Omental fat pad (tissue), 4 donors: ENCODE results near the gene NEK7. TPM values are rescaled to one million over a fixed set of nuclear protein-coding genes. Genes with fewer than 3 reads are reported as not detected.

ENCODE experiments used
- ATAC-seq: fragments of 150-250 bp; one replicate; pipeline ENCODE4 v1.9.1; 2016; ENCODE audit warnings: mild to moderate bottlenecking, moderate library complexity; ENCODE audit not compliant: low FRiP score
- DNase-seq: peaks from one replicate; pipeline ENCODE4 v3.0.0-alpha.2; 2019; ENCODE audit warnings: low spot score
- total RNA-seq, 4 donors: library from RNA; depleted of rRNA; stranded (reverse); fragments of >200 nt; gene quantifications; one replicate each; pipeline ENCODE4 v1.1.0, GENCODE V29; 2016
- TF ChIP-seq, protein P1 (sequence below), 3 donors: fragments of 450-650 bp; IDR thresholded peaks; one replicate each; pipeline ENCODE4 v1.5.1; 2016 to 2017; ENCODE audit warnings: antibody characterized with exemption in 3 of 3, mild to moderate bottlenecking in 3 of 3, moderate library complexity in 2 of 3

Gene NEK7
- total RNA-seq, 4 donors from 2014 or later, result 75.0 to 115 (median 89.9) TPM

DNA sequence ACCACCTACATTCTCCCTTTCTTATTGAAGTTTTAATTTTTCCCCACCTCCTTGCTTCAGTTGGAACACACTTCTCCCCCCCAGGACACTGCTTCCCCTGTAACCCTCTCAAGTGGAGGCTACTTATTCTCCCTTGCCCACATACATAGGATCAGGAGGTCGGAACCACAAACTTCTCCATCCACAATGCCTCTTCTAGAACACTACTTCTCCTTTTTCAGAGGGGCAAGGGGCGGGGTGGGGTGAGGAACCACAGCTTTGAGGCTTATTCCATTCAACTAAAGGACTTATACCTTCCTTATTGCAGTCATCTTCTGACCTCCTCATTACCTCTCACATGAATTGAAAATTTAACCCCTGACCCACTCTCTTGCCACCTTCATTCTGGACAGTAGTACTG is 81.3 kb downstream of the NEK7 start:
- TF ChIP-seq, protein P1, sequence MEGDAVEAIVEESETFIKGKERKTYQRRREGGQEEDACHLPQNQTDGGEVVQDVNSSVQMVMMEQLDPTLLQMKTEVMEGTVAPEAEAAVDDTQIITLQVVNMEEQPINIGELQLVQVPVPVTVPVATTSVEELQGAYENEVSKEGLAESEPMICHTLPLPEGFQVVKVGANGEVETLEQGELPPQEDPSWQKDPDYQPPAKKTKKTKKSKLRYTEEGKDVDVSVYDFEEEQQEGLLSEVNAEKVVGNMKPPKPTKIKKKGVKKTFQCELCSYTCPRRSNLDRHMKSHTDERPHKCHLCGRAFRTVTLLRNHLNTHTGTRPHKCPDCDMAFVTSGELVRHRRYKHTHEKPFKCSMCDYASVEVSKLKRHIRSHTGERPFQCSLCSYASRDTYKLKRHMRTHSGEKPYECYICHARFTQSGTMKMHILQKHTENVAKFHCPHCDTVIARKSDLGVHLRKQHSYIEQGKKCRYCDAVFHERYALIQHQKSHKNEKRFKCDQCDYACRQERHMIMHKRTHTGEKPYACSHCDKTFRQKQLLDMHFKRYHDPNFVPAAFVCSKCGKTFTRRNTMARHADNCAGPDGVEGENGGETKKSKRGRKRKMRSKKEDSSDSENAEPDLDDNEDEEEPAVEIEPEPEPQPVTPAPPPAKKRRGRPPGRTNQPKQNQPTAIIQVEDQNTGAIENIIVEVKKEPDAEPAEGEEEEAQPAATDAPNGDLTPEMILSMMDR (IDR thresholded peaks at IDR 0.05), result no peak
- DNase-seq (no peak), ATAC-seq (no peak)

DNA sequence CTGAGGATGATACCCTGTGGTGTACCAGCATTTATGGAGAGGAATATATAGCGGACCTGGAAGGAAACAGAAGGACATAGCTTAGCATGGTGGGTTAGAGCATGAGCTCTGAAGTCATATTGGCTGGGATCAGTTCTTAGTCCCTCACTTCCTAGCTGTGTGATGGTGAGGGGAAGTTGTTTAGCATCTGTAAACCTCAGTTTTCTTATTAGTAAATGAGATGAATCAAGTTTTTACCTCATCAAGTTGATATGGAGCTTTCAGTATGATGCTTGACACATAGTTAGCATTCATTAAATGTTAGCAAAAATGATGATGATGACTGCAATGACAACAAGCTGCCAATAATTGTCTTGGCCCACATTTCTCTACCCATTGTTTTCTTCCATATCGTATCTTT is 84.8 kb downstream of the NEK7 start:
- no peak for DNase-seq
- ATAC-seq, result no peak
- TF ChIP-seq, protein P1 (IDR thresholded peaks at IDR 0.05), result no peak

DNA sequence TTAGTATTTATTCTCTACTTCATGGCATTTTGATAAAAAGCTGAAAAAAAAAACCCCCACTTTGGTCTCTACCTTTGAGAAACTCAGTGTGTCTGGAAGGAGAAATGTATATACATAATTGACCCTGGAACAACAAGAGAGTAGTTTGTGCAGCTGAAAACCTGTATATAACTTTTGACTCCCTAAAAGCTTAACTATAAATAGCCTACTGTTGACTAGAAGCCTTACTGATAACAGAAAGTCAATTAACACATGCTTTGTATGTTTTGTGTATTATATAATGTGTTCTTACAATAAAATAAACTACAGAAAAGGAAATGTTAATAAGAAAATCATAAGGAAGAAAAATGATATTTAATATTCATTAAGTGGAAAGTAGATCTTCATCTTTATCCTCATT is 88.0 kb downstream of the NEK7 start:
- no peak for ATAC-seq
- TF ChIP-seq, protein P1 (IDR thresholded peaks at IDR 0.05), result no peak
- no peak for DNase-seq

DNA sequence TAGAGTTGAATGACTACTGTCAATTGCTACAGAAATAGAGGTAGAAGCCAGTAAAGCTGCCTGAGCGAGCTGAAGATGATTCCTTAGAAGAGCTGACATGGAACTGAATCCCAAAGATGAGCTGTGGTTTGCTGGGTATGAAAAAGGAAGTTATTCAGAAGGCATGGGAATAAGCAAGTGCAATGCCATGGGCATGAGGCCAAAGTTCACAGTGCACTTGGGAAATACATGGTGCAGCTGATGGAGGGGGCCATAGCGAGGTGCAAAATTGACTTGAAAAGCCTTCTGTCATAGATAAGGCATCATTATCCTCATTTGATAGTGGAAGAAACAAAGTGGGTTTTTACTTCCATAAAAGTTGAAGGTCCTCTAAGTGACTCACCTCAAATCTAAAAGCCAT is 88.6 kb downstream of the NEK7 start:
- TF ChIP-seq, protein P1 (IDR thresholded peaks at IDR 0.05), result no peak
- ATAC-seq (no peak), DNase-seq (no peak)

DNA sequence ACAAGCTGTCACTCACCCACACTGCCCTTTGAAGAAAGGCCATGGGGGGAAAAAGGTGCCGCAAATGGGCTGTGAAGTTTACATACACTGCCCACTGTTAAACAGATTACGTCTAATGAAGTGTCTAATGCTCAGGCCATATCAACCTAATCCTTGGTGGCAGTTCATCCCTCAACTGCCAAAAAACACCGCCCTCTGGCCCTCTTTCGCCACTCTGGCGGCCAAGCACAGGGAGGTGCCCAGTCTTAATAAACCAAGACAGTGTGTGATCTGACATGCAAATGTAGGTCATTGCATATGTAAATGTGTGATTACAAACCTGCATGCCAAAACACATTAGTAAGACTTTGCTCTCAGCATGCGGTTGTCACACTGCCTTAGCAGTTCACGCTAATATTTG is 89.5 kb downstream of the NEK7 start:
- DNase-seq, result no peak
- no peak for ATAC-seq
- TF ChIP-seq, protein P1 (IDR thresholded peaks at IDR 0.05), result no peak

DNA sequence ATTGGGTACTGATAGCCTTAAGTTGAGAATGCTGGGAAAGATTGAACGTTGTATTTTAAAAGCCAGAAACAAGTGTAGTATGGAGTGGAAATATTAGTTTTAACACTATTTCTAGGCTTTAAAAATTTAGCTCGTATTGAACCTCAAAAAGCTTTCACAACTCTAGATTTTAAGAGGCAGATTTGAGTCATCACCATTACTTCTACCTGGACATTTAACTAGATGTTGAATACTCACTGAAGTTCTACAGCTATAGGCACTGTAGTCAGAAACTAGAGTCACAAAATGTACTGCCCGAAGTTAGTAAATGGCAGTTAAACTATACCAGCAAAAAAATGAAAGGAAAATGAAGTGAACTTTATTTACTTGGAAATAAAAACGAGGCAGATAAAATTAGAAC is 96.5 kb downstream of the NEK7 start:
- DNase-seq (no peak), ATAC-seq (peak; percentile 66)
- TF ChIP-seq, protein P1 (IDR thresholded peaks at IDR 0.05), result no peak

DNA sequence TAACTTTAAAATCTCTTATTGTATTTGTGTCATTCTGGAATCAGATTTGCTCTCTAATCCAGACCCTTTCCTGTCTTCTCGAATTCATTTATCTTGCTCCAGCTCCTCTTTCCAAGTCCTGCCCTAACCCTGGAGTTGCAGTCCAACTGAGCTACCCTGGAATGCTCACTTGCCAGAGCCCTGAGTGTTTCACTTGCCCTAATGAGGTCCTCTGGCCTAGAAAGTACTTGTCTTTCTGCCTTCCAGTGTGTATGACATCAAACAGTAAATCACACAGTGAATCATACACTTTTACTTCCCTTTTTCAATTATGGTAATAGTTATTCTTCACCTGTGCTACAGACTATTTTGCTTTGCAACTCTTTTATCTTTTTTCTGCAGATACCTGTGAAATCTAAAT is 96.9 kb downstream of the NEK7 start:
- DNase-seq, result no peak
- TF ChIP-seq, protein P1 (IDR thresholded peaks at IDR 0.05), result no peak
- ATAC-seq, result peak; percentile 96
